Stimulated activated CD8-positive, alpha-beta memory T cell treated with anti-CD3 and anti-CD28 coated beads, Interleukin-7, amount 100 ng/mL, for 4 hours (primary cell): ENCODE results near the gene VWA3B.
"Not testable (repeated sequence)": the region's sequence is repeated elsewhere in the genome, so short reads cannot be mapped to it uniquely, and the experiment has no call there.

Experiments used
- DNase-seq, 2 donors: peaks; one replicate each; pipeline ENCODE4 v3.0.0-alpha.2; 2020; ENCODE audit warnings: low read depth in 2 of 2

Gene VWA3B

DNA sequence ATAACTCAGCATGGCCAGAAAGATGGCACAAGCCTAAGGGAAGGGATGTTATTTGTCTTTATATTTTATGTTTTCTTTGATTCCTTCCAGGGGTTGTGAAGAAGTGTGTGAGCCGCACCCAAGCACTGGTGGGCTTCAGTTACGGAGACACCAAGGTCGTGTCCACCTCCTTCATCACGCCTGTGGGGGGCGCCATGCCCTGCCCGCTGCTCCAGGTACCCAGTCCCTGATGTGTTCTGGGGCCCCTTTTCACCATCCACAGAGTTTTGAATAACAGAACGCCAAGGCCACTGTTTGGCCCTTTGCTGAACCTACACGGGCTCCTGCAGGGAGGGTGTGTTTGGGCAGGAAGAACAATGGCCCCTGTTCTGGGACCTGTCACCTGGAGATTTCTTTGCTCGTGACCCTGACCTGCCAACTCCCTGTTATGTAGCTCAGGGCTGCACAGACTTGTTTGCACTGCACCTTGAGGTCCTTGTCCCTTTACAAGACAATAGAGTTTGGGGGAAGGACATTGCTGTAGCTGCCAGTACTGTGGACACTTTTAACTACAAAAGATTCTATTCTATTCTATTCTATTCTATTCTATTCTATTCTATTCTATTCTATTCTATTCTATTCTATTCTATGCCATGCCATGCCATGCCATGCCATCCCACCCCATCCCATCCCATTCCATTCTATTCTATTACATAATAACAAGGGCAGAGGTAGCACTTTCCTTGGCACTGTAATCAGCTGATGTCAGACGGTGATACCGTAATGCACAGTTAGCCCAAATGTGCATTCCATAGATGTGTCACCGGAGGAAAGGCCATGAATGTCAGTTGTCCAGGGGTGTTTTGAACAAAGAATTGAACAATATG, 211.1 kb downstream of the VWA3B start:
- DNase-seq: no peak

- no peak for DNase-seq
Observed at GRCh38 chr2:98298683-98299164, 211.8 kb downstream of the VWA3B start.

- no peak for DNase-seq
Observed at GRCh38 chr2:98299211-98299905, 212.4 kb downstream of the VWA3B start.

DNA sequence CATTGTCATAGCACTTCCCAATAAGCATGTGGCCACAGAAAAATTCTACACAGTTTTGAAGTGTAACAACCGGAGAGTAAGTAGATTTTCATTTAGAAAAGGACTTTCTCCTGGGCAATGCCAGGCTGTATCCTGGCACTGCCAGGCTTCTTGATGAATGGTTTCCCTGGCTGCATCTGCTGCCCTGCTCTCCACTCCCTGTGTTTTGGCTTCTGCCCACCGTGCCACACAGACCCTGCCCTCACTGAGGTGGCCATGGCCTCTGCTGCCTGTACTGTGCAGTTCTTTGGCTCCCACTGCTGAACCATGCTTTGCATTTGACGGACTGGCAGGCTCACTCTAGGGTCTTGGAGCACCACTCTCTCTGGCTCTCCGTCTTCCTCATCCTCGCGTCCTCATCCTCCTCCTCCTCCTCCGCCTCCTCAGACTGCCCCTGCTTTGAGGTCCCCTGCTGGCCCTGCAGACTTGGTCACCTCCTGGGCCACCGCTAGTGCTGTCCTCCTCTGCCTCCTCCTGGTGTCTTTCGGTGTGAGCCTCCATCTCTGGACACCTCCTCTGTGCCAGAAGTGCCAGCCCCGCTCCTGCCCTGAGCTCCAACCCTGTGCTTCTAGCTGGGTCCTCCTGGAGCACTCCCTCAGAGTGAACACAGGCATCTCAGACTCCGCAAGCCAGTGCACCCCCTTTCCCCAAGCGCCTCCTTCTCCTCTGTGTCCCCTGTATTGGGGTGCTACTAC, 213.3 kb downstream of the VWA3B start:
- DNase-seq: no peak

DNA sequence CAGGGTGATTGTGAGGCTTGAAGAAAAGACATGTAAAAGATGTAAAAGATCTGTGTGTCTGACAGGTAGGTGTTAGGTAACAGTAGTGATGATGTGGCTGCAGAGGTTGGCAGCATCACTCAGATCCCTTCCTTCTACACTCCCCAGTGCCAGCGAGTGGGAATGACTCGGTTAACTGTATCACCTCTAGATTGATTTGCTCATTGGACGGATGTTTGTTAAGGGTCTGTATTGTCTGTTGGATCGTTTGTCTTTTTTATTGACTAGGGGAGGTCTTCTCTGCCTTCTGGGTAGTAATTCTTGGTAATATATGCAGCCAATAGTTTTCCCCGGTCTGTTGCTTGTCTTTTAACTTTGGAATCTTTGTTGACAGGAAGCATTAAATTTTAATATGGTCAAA, 214.5 kb downstream of the VWA3B start:
- no peak for DNase-seq

DNA sequence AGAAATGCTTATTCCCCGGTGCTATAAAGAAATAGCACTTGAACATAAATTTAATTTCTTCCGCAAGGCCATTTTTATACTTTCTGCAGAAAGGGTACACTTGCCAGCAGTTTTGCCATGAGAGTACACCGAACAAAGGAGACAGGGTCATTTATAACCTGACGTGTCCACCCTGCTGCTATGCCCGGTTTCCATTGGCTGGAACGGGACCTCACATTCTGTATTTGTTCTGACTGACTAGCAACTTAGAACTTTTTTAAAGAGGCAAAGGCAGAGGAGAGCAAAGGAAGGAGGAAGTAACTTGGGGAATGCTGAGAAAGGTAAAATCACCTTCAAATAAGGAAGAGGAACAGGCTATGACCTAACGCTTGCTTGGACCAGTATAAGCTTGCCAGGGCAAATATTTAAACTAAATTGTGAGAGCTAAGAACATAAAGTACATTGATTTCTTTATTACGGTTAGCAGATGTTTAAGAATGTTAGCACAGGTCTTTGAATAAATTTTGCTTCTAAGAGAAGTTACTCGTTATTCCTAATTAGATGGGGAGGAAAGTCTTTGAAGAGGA, 220.2 kb downstream of the VWA3B start:
- DNase-seq: not testable (repeated sequence)

- DNase-seq: no peak
Observed at GRCh38 chr2:98308068-98308467, 221.1 kb downstream of the VWA3B start.

- no peak for DNase-seq
Observed at GRCh38 chr2:98308532-98308931, 221.6 kb downstream of the VWA3B start.

GRCh38 chr2:98309580-98309979, 222.6 kb downstream of the VWA3B start:
- DNase-seq: no peak

DNA sequence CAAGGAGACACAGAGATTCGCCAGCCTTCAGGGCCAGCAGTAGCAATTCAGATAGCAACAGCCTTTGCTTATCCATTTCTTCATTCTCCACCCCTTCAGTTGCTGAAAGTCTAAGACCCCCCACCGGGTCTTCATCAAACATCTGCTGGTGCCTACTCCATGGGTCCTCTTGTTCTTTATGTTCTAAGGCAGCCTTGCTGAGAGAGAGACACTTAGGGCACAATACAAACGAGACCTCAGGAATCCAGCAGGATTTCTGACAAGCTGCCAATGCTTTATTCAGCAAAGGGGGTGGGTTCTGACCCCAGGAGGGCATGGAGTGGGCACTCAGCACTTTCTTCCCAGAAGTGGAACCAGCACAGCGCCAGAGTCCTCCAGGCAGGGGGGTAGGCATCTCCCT, 223.0 kb downstream of the VWA3B start:
- DNase-seq: no peak

DNA sequence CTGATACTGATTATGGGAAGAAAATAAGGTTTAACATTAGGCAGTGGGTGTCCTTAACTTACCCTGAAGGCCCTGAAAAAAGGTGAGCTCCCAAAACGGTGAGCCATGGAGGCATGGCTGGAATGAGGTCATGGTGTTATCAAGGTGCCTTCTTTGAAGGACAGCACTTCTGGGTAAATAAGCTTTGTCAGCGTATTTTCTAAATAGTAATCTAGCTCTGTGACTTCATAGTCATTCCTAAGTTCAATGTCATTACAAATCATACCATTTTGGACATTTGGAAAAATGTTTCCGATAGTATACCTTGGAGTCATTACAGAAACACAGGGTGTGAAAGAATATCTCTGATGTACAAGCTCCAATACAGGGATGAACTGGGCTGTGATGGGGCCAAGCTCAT, 224.1 kb downstream of the VWA3B start:
- DNase-seq: no peak

DNA sequence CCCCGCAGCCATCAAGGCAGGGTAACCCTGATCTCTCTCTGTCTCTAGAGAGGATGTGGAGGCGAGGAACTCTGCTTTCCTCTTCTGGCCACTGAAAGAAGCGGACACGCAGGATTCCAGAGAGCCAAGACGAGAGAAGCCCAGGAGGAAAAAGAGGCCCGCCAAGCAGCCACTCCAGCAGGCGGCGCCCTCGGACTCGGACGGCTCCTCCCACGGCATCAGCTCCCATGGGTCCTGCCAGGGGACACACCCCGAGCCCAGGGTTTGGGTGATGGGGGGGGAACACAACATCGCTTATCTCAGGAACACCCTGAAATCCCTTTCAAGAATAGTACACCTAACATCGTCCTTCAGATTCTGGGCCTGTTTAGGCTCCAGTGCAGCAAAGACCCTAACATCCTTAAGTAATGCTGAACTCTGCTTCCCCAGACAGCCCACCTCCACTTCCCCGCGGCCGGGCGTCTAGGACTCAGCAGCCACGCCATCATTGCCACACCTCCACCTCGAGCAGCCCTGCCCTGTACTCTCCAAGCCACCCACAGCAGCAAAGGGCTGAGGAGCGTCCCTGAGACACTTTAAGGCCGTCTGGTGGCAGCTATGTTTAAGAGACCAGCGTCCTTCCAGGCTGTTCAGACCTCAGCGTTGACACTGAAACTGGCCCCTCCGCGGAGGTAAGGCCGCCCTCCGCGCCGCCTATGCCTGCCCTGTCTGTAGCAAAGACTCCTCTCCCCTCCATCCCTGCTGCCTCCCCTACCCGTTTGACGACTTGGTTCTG, 225.0 kb downstream of the VWA3B start:
- no peak for DNase-seq

- no peak for DNase-seq
Observed at GRCh38 chr2:98313492-98314250, 226.7 kb downstream of the VWA3B start.

DNA sequence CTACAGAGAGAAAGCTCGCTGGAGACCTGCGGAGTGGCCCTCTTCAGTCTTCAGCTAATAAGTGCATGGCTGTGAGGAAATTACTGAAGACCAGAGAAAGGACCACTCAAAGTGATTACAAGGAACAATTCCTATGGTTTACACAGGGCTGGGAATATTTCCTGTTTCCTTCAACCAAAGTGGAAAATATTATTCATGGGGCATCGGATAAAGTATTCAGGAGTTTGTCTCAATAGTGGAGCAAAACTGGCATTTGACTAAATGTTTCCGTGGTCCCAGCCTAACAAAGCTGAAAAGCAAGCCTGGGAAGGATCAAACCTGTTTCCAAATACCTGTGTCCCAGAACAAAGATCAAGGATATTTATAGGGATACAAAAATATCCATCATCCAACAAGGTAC, 227.3 kb downstream of the VWA3B start:
- no peak for DNase-seq

- DNase-seq: no peak
Observed at GRCh38 chr2:98315957-98316356, 229.0 kb downstream of the VWA3B start.

- no peak for DNase-seq
Observed at GRCh38 chr2:98317214-98317613, 230.2 kb downstream of the VWA3B start.

- DNase-seq: not testable (repeated sequence)
Observed at GRCh38 chr2:98320171-98320570, 233.2 kb downstream of the VWA3B start.

DNA sequence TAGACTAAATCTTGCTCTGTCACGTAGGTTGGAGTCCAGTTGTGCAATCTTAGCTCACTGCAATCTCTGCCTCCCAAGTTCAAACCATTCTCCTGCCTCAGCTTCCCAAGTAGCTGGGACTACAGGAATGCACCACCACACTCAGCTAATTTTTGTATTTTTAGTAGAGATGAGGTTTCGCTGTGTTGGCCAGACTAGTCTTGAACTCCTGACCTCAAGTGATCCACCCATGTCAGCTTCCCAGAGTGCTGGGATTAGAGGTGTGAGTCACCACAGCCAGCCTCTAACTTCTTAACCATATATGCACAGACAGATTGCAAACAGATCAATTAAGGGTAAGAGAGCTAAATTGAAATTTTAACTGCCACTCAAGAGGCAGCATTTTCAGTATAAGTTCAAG, 237.2 kb downstream of the VWA3B start:
- no peak for DNase-seq

DNA sequence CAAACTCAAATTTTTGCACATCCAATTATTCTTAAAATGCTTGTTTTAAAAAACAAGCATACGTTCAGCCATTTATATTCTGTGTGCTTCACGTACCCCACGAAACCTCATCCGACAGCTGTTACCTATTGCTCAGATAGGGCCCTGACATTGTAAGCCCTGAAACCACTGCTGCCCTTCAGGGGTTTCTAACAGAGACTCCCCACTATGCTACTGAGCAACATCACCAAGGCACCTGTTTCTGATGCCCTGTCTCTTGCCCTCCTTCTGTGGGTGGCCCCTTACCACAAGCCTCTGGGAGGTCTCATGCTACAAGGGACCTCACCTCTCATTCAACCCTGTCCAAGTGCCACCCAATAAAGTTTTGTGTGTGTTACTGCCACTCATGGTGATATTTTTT, 240.8 kb downstream of the VWA3B start:
- DNase-seq: no peak

DNA sequence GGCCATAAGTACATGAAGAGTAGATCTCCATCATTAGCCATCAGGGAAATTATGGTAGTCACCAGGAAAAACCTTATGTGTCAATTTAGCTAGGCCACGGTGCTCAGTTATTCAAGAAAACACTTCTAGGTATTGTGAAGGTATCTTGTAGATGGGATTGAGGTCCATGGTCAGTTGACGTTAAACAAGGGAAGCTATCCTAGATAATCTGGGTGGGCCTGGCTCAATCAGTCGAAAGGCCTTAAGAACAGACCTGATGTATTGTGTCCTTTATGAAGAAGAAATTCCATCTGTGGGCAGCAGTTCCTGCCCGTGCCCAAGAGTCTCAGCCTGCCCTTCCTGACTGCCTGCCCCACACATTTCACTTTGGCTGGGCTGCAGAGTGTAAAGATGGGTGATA, 242.6 kb downstream of the VWA3B start:
- no peak for DNase-seq

GRCh38 chr2:98332989-98333388, 246.0 kb downstream of the VWA3B start:
- DNase-seq: no peak
